ENCODE results near the gene ASPSCR1. TPM values are rescaled to one million over a fixed set of nuclear protein-coding genes. Genes with fewer than 3 reads are reported as not detected.

Gene ASPSCR1
- total RNA-seq, 1 donor from 2014 or later: 55.5 TPM

GRCh38 chr17:82014432-82014831 is 37.0 kb downstream of the ASPSCR1 start:
- Mint-ChIP-seq H3K9me3 (ENCODE audit: low read depth) (no peaks in the 10 kb centered on the region), H3K27me3 (no peaks in the 10 kb centered on the region), H3K4me3 (ENCODE audit: low read depth) (no peak overlapping the region), H3K4me1 (ENCODE audit: low read depth) (no peaks in the 10 kb centered on the region), H3K36me3 (ENCODE audit: insufficient read depth) (peaks cover 2% of the 10 kb centered on the region), H3K27ac (no peak overlapping the region)
- DNase-seq (ENCODE audit: low spot score, unreplicated experiment): no peak
- TF ChIP-seq CTCF (IDR thresholded peaks at IDR 0.05; ENCODE audit: unreplicated experiment): no peak

GRCh38 chr17:82014971-82015310 is 37.5 kb downstream of the ASPSCR1 start:
- no peaks in the 10 kb centered on the region for H3K27me3 Mint-ChIP-seq
- H3K4me3 Mint-ChIP-seq (ENCODE audit: low read depth): no peak overlapping the region
- no peak for DNase-seq (ENCODE audit: low spot score, unreplicated experiment)
- H3K27ac Mint-ChIP-seq: no peak overlapping the region
- TF ChIP-seq CTCF (IDR thresholded peaks at IDR 0.05; ENCODE audit: unreplicated experiment): no peak
- no peaks in the 10 kb centered on the region for H3K4me1 Mint-ChIP-seq (ENCODE audit: low read depth)
- H3K9me3 Mint-ChIP-seq (ENCODE audit: low read depth): no peaks in the 10 kb centered on the region
- peaks cover 2% of the 10 kb centered on the region for H3K36me3 Mint-ChIP-seq (ENCODE audit: insufficient read depth)

GRCh38 chr17:82015311-82015971 is 38.0 kb downstream of the ASPSCR1 start:
- peaks cover 2% of the 10 kb centered on the region for H3K36me3 Mint-ChIP-seq (ENCODE audit: insufficient read depth)
- H3K4me3 Mint-ChIP-seq (ENCODE audit: low read depth): no peak overlapping the region
- TF ChIP-seq CTCF (IDR thresholded peaks at IDR 0.05; ENCODE audit: unreplicated experiment): no peak
- no peaks in the 10 kb centered on the region for H3K9me3 Mint-ChIP-seq (ENCODE audit: low read depth)
- H3K4me1 Mint-ChIP-seq (ENCODE audit: low read depth): no peaks in the 10 kb centered on the region
- DNase-seq (ENCODE audit: low spot score, unreplicated experiment): no peak
- H3K27ac Mint-ChIP-seq: no peak overlapping the region
- no peaks in the 10 kb centered on the region for H3K27me3 Mint-ChIP-seq

GRCh38 chr17:82016061-82016874 is 38.8 kb downstream of the ASPSCR1 start:
- peaks cover 2% of the 10 kb centered on the region for H3K36me3 Mint-ChIP-seq (ENCODE audit: insufficient read depth)
- no peak for TF ChIP-seq CTCF (IDR thresholded peaks at IDR 0.05; ENCODE audit: unreplicated experiment)
- H3K9me3 Mint-ChIP-seq (ENCODE audit: low read depth): no peaks in the 10 kb centered on the region
- H3K4me3 Mint-ChIP-seq (ENCODE audit: low read depth): no peak overlapping the region
- no peaks in the 10 kb centered on the region for H3K4me1 Mint-ChIP-seq (ENCODE audit: low read depth)
- no peaks in the 10 kb centered on the region for H3K27me3 Mint-ChIP-seq
- no peak for DNase-seq (ENCODE audit: low spot score, unreplicated experiment)
- H3K27ac Mint-ChIP-seq: no peak overlapping the region

GRCh38 chr17:82016875-82017459 is 39.5 kb downstream of the ASPSCR1 start:
- TF ChIP-seq CTCF (IDR thresholded peaks at IDR 0.05; ENCODE audit: unreplicated experiment): no peak

More at GRCh38 chr17:82016875-82017459, 39.5 kb downstream of the ASPSCR1 start:
- no peaks in the 10 kb centered on the region for H3K9me3 Mint-ChIP-seq (ENCODE audit: low read depth)
- peaks cover 5% of the 10 kb centered on the region for H3K4me1 Mint-ChIP-seq (ENCODE audit: low read depth)
- H3K36me3 Mint-ChIP-seq (ENCODE audit: insufficient read depth): peaks cover 2% of the 10 kb centered on the region
- no peaks in the 10 kb centered on the region for H3K27me3 Mint-ChIP-seq
- no peak for DNase-seq (ENCODE audit: low spot score, unreplicated experiment)
- H3K4me3 Mint-ChIP-seq (ENCODE audit: low read depth): no peak overlapping the region
- no peak overlapping the region for H3K27ac Mint-ChIP-seq

Measured in progenitor cell of endocrine pancreas (in vitro differentiated cells).